ENCODE measurements around the gene CYP51A1. TPM values are rescaled to one million over a fixed set of nuclear protein-coding genes. Genes with fewer than 3 reads are reported as not detected.
A peak's percentile ranks its signal among the peaks of the same experiment; 100 is the strongest.
"Not testable (repeated sequence)": the region's sequence is repeated elsewhere in the genome, so short reads cannot be mapped to it uniquely, and the experiment has no call there.

Gene CYP51A1
- polyA plus RNA-seq, 1 experiment = 9.1 TPM

- POLR2A ChIA-PET = no interaction called here
- no peak for DNase-seq (ENCODE audit: low read depth, low spot score)
- CTCF ChIA-PET = no interaction called here
- H3K27ac ChIP-seq (ENCODE audit: low read depth, low read length) = no peak overlapping the region
- H3K9me3 ChIP-seq (ENCODE audit: control insufficient read depth, insufficient read depth, low read length) = no peaks in the 10 kb centered on the region
- H3K27me3 ChIP-seq (ENCODE audit: control insufficient read depth, insufficient read depth, low read length) = no peaks in the 10 kb centered on the region
- no peak overlapping the region for H3K4me3 ChIP-seq (ENCODE audit: low read depth, low read length)
- TF ChIP-seq, protein P1, sequence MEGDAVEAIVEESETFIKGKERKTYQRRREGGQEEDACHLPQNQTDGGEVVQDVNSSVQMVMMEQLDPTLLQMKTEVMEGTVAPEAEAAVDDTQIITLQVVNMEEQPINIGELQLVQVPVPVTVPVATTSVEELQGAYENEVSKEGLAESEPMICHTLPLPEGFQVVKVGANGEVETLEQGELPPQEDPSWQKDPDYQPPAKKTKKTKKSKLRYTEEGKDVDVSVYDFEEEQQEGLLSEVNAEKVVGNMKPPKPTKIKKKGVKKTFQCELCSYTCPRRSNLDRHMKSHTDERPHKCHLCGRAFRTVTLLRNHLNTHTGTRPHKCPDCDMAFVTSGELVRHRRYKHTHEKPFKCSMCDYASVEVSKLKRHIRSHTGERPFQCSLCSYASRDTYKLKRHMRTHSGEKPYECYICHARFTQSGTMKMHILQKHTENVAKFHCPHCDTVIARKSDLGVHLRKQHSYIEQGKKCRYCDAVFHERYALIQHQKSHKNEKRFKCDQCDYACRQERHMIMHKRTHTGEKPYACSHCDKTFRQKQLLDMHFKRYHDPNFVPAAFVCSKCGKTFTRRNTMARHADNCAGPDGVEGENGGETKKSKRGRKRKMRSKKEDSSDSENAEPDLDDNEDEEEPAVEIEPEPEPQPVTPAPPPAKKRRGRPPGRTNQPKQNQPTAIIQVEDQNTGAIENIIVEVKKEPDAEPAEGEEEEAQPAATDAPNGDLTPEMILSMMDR (IDR thresholded peaks at IDR 0.05; ENCODE audit: low read depth, low read length) = no peak
Measured at GRCh38 chr7:92110857-92111256, 23.4 kb downstream of the CYP51A1 start.

GRCh38 chr7:92108821-92109220 lies 25.5 kb downstream of the CYP51A1 start:
- Histone ChIP-seq H3K9me3 (ENCODE audit: control insufficient read depth, insufficient read depth, low read length) (no peaks in the 10 kb centered on the region), H3K4me3 (ENCODE audit: low read depth, low read length) (no peak overlapping the region), H3K27ac (ENCODE audit: low read depth, low read length) (no peak overlapping the region), H3K27me3 (ENCODE audit: control insufficient read depth, insufficient read depth, low read length) (no peaks in the 10 kb centered on the region)
- ChIA-PET CTCF (interaction anchor here (2.2 kb wide), 1 partner anchor 25 kb away, joined by 7 read pairs; the partner anchor contains the start of gene CYP51A1), POLR2A (no interaction called here)
- no peak for DNase-seq (ENCODE audit: low read depth, low spot score)
- TF ChIP-seq, protein P1 (IDR thresholded peaks at IDR 0.05; ENCODE audit: low read depth, low read length) = no peak

GRCh38 chr7:92102862-92103261 lies 31.4 kb downstream of the CYP51A1 start:
- H3K4me3 ChIP-seq (ENCODE audit: low read depth, low read length); H3K27ac ChIP-seq (ENCODE audit: low read depth, low read length); H3K27me3 ChIP-seq (ENCODE audit: control insufficient read depth, insufficient read depth, low read length); POLR2A ChIA-PET; H3K9me3 ChIP-seq (ENCODE audit: control insufficient read depth, insufficient read depth, low read length); CTCF ChIA-PET: not testable (repeated sequence)
- DNase-seq (ENCODE audit: low read depth, low spot score) = peak; percentile 27

DNA sequence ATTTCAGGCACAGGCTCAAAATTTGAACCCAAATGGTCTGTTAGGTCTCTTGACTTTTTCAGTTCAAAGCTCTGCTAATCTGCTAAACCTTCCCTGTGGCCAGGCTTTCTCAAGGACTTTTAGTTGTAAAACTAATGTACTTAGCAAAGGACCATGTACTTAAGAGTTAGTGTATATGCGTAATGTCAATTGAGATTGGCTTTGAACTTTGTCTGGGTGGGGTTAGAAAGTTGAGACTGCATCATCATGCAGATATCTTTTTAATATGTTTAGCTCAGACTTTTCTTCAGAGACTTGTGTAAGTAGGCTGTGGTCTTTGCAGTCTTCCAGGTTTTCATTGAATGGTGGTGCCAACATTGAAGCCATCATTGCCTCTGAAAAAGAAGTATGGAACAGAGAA lies 33.7 kb downstream of the CYP51A1 start:
- no peak for DNase-seq (ENCODE audit: low read depth, low spot score)
- Histone ChIP-seq H3K9me3 (ENCODE audit: control insufficient read depth, insufficient read depth, low read length) (no peaks in the 10 kb centered on the region; the same call in 1 of the 2 replicates), H3K27ac (ENCODE audit: low read depth, low read length) (no peak overlapping the region), H3K27me3 (ENCODE audit: control insufficient read depth, insufficient read depth, low read length) (no peaks in the 10 kb centered on the region), H3K4me3 (ENCODE audit: low read depth, low read length) (no peak overlapping the region)
- POLR2A ChIA-PET = no interaction called here
- TF ChIP-seq, protein P1 (IDR thresholded peaks at IDR 0.05; ENCODE audit: low read depth, low read length) = no peak
- CTCF ChIA-PET = no interaction called here

DNA sequence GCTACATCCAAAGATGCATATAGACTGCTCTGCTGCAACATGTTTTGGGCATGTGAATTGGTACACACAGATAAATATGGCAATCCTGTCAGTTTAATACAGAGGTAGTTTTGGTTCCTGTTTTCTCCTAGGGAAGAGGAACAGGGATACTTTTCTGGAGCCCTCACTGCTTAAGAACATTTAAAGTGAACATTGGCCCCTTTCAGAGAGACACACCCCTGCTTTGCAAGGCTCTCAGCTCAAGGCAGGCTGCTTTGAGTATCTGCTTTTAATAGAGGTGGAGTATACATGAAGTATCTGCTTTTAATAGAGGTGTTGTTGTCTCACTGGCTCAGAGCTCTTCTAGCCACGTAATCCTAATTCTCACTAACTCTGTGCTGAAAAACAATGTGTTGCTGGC lies 38.9 kb downstream of the CYP51A1 start:
- H3K27me3 ChIP-seq (ENCODE audit: control insufficient read depth, insufficient read depth, low read length) = no peaks in the 10 kb centered on the region
- H3K27ac ChIP-seq (ENCODE audit: low read depth, low read length) = no peak overlapping the region
- no peak overlapping the region for H3K4me3 ChIP-seq (ENCODE audit: low read depth, low read length)
- ChIA-PET POLR2A (no interaction called here), CTCF (no interaction called here)
- TF ChIP-seq, protein P1 (IDR thresholded peaks at IDR 0.05; ENCODE audit: low read depth, low read length) = no peak
- H3K9me3 ChIP-seq (ENCODE audit: control insufficient read depth, insufficient read depth, low read length) = peaks cover under 1% of the 10 kb centered on the region; the same call in 1 of the 2 replicates
- no peak for DNase-seq (ENCODE audit: low read depth, low spot score)

- DNase-seq (ENCODE audit: low read depth, low spot score) = no peak
- TF ChIP-seq, protein P1 (IDR thresholded peaks at IDR 0.05; ENCODE audit: low read depth, low read length) = no peak
- no peak overlapping the region for H3K27ac ChIP-seq (ENCODE audit: low read depth, low read length)
- no peaks in the 10 kb centered on the region for H3K27me3 ChIP-seq (ENCODE audit: control insufficient read depth, insufficient read depth, low read length)
- no peak overlapping the region for H3K4me3 ChIP-seq (ENCODE audit: low read depth, low read length)
- POLR2A ChIA-PET = no interaction called here
- H3K9me3 ChIP-seq (ENCODE audit: control insufficient read depth, insufficient read depth, low read length) = peaks cover 3% of the 10 kb centered on the region; the same call in 1 of the 2 replicates
- CTCF ChIA-PET = interaction anchor here (1.3 kb wide), 1 partner anchor 87 kb away, joined by 3 read pairs; the partner anchor contains the start of gene LRRD1
Measured at GRCh38 chr7:92092210-92092609, 42.1 kb downstream of the CYP51A1 start.
